ENCODE results near the gene SULT4A1. TPM values are rescaled to one million over a fixed set of nuclear protein-coding genes. Genes with fewer than 3 reads are reported as not detected.

The SULT4A1 gene
- total and polyA plus RNA-seq, 10 donors: 0.35 to 5.1 (median 1.7) TPM

- intact Hi-C loops (cut with DNase I; ENCODE audit: low total_unique reads): no loop called here
- 60 to 74% (median 65%) methylated on average over 15 to 16 of the region's 16 CpGs for WGBS, 5 donors
- H3K27ac ChIP-seq: no peak overlapping the region
Measured at GRCh38 chr22:43826142-43827002, 35.9 kb downstream of the SULT4A1 start.

GRCh38 chr22:43825651-43826050 is 36.7 kb downstream of the SULT4A1 start:
- no peaks in the 10 kb centered on the region for H3K9me3 ChIP-seq
- WGBS, 5 donors: 86 to 91% (median 89%) methylated on average over 11 of the region's 11 CpGs
- no peak overlapping the region for H3K27ac ChIP-seq
- intact Hi-C loops (cut with DNase I; ENCODE audit: low total_unique reads): no loop called here
- no peaks in the 10 kb centered on the region for H3K36me3 ChIP-seq
- no peak for DNase-seq
- peaks cover 0 to 77% (median 5%) of the 10 kb centered on the region in 7 donors for H3K27me3 ChIP-seq (replicated peaks in 1 of 7)
- no peaks in the 10 kb centered on the region for H3K4me1 ChIP-seq
- no peak for TF ChIP-seq POLR2A (IDR thresholded peaks at IDR 0.05)
- no peak for TF ChIP-seq POLR2AphosphoS5 (IDR thresholded peaks at IDR 0.05)
- no peak for TF ChIP-seq CTCF (IDR thresholded peaks at IDR 0.05 in 8 of 11, conservative IDR thresholded peaks at IDR 0.05 in 3 of 11)
- no peak overlapping the region for H3K4me3 ChIP-seq

More at GRCh38 chr22:43826142-43827002, 35.9 kb downstream of the SULT4A1 start:
- Histone ChIP-seq H3K9me3 (no peaks in the 10 kb centered on the region), H3K36me3 (no peaks in the 10 kb centered on the region), H3K4me1 (no peaks in the 10 kb centered on the region), H3K4me3 (no peak overlapping the region), H3K27me3 (replicated peaks in 1 of 7) (peaks cover 0 to 75% (median 5%) of the 10 kb centered on the region in 7 donors)
- DNase-seq: no peak
- TF ChIP-seq CTCF (IDR thresholded peaks at IDR 0.05 in 8 of 11, conservative IDR thresholded peaks at IDR 0.05 in 3 of 11) (no peak), POLR2AphosphoS5 (IDR thresholded peaks at IDR 0.05) (no peak), POLR2A (IDR thresholded peaks at IDR 0.05) (no peak)

- no peak for DNase-seq
- intact Hi-C loops (cut with DNase I; ENCODE audit: low total_unique reads): no loop called here
Measured at GRCh38 chr22:43824724-43825420, 37.4 kb downstream of the SULT4A1 start.

More at GRCh38 chr22:43824724-43825420, 37.4 kb downstream of the SULT4A1 start:
- Histone ChIP-seq H3K27me3 (replicated peaks in 1 of 7) (peaks cover 0 to 77% (median 1%) of the 10 kb centered on the region in 7 donors), H3K4me1 (no peaks in the 10 kb centered on the region), H3K4me3 (no peak overlapping the region), H3K36me3 (no peaks in the 10 kb centered on the region), H3K9me3 (no peaks in the 10 kb centered on the region), H3K27ac (no peak overlapping the region)
- WGBS, 5 donors: 84 to 93% (median 88%) methylated on average over 26 of the region's 26 CpGs
- TF ChIP-seq CTCF (IDR thresholded peaks at IDR 0.05 in 8 of 11, conservative IDR thresholded peaks at IDR 0.05 in 3 of 11): no peak
- TF ChIP-seq POLR2AphosphoS5 (IDR thresholded peaks at IDR 0.05): no peak
- TF ChIP-seq POLR2A (IDR thresholded peaks at IDR 0.05): no peak

All from spleen (tissue), 11 donors.